ENCODE measurements around the gene CACNA1D. TPM values are rescaled to one million over a fixed set of nuclear protein-coding genes. Genes with fewer than 3 reads are reported as not detected.
A peak's percentile ranks its signal among the peaks of the same experiment; 100 is the strongest.

Gene CACNA1D
- total RNA-seq, 8 experiments from 2014 or later, result 1.2 to 15.3 (median 5.9) TPM

DNA sequence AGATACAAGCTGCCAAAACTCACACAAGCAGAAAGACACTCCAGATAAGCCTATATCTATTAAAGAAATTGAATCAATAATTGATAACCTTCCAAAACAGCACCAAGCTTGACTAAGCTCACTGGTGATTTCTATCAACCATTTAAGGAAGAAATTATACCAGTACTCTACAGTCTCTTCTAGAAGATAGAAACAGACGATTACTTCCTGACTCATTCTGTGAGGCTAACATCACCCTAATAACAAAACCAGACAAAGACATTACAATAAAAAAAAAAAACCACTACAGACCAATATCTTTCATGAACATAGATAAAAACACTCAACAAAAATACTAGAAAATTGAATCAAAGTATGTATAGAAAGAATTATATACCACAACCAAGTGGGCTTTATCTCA, 331.6 kb downstream of the CACNA1D start:
- 0 to 100% (median 83%) methylated on average over 1 of the region's 1 CpG; no CpG with 5 or more reads in 1 of the 10 experiments for WGBS, 10 experiments
- Histone ChIP-seq H3K4me3 (no peak overlapping the region), H3K27ac (no peak overlapping the region), H3K4me1 (replicated peaks in 1 of 2) (peaks cover 3 to 7% of the 10 kb centered on the region in 2 donors)
- no peak for ATAC-seq (replicated peaks in 6 of 8)
- in situ Hi-C loops (cut with MboI; ENCODE audit: low pct_unique_long_range_greater_than_20kb in 2 of 9, low sequenced_read_pairs in 9 of 9, unreplicated experiment in 9 of 9), result no loop called here

DNA sequence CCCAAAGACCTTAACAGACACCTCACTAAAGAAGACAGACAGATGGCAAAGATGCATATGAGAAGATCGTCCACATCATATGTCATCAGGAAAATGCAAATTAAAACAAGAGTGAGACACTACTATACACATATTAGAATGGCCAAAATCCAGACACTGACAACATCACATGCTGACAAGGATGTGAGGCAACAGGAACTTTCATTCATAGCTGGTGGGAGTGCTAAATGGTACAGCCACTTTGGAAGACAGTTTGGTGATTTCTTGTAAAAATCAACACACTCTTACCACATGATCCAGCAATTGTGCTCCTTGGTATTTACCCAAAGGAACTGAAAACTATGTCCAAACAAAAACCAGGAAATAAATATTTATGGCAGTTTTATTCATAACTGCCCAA, 334.2 kb downstream of the CACNA1D start:
- peaks cover 3 to 7% of the 10 kb centered on the region in 2 donors for H3K4me1 ChIP-seq (replicated peaks in 1 of 2)
- in situ Hi-C loops (cut with MboI; ENCODE audit: low pct_unique_long_range_greater_than_20kb in 2 of 9, low sequenced_read_pairs in 9 of 9, unreplicated experiment in 9 of 9), result no loop called here
- no peak for ATAC-seq (replicated peaks in 6 of 8)
- no peak overlapping the region for H3K27ac ChIP-seq
- WGBS, 10 experiments, result 0 to 100% (median 22%) methylated on average over 1 of the region's 1 CpG; no CpG with 5 or more reads in 3 of the 10 experiments
- no peak overlapping the region for H3K4me3 ChIP-seq

DNA sequence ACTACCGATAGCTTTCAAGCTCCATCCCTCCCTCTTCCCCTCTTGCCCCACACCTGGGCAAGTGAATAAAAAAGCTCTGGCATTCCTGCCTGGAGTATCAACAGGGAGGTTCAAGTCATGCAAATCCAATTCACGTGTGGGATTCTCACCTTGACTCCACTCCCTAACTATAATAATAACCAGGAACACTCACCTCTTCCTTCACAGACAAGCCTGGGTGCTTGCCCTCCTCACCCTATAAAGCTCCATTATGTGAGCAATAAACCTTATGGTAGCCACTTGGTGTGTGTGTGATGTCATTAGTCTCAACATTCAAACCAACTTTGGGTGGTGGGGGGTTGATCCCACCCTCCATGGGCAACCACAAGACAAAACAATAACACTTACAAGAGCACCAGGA, 335.2 kb downstream of the CACNA1D start:
- 20 to 100% (median 82%) methylated on average over 1 to 2 of the region's 2 CpGs; no CpG with 5 or more reads in 6 of the 10 experiments for WGBS, 10 experiments
- in situ Hi-C loops (cut with MboI; ENCODE audit: low pct_unique_long_range_greater_than_20kb in 2 of 9, low sequenced_read_pairs in 9 of 9, unreplicated experiment in 9 of 9), result no loop called here
- peaks cover 0 to 1% of the 10 kb centered on the region in 2 donors for H3K4me1 ChIP-seq (replicated peaks in 1 of 2)
- no peak for ATAC-seq (replicated peaks in 6 of 8)
- H3K4me3 ChIP-seq, result no peak overlapping the region
- no peak overlapping the region for H3K27ac ChIP-seq

DNA sequence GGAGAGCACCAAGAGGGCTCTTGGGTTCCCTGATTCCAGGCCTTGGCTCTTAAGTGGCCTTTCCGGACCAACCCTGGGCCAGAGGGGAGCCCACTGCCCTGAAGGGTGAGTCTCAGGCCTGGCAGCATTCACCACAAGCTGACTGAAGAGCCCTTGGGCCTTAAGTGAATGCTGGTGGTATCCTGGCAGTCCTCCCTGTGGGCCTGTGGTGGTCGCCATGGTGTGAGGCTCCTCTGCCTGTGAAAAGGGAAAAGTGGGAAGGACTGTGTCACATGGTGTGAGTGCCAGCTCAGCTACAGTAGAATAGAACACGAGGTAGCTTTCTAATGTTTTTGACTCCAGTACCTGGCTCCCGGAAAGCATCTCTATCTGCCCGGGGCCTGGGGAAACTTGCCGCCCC, 336.5 kb downstream of the CACNA1D start:
- Histone ChIP-seq H3K27ac (no peak overlapping the region), H3K4me3 (no peak overlapping the region), H3K4me1 (replicated peaks in 1 of 2) (no peaks in the 10 kb centered on the region)
- peak in 1 of 8 experiments; percentile 92 for ATAC-seq (replicated peaks in 6 of 8)
- in situ Hi-C loops (cut with MboI; ENCODE audit: low pct_unique_long_range_greater_than_20kb in 2 of 9, low sequenced_read_pairs in 9 of 9, unreplicated experiment in 9 of 9), result no loop called here
- 80 to 100% (median 96%) methylated on average over 1 to 5 of the region's 6 CpGs; no CpG with 5 or more reads in 5 of the 10 experiments for WGBS, 10 experiments

DNA sequence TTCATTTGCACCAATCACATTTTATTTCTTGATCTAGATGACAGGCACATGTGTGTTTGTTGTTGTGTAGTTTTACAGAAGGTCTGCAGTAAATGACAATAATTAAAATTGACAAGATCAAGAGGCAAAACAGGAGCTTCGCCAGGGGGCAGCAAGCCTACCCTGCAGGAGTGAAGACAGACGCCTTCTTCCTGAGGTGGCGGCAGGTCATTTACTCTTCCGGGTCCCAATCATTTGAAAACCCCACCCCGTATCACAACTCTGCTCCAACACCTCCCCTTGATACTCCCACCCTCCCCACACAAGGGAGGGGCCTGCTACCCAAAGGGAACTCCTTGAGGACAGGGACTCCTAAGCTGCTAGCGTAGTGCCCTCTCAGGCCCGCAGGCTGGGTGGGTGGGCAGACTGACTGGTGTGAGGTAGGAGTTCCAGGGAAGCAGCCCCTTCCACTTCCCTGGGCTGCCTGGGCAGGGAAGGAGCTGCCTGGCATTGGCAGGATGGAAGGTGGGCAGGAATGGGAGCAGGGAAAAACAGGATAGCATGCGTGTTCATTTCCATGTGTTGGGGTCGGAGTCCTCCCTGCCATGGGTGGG, 338.7 kb downstream of the CACNA1D start:
- WGBS, 10 experiments, result 40 to 100% (median 83%) methylated on average over 1 to 4 of the region's 9 CpGs; no CpG with 5 or more reads in 3 of the 10 experiments
- ATAC-seq (replicated peaks in 6 of 8), result no peak
- in situ Hi-C loops (cut with MboI; ENCODE audit: low pct_unique_long_range_greater_than_20kb in 2 of 9, low sequenced_read_pairs in 9 of 9, unreplicated experiment in 9 of 9), result no loop called here
- Histone ChIP-seq H3K27ac (no peak overlapping the region), H3K4me1 (replicated peaks in 1 of 2) (no peaks in the 10 kb centered on the region), H3K4me3 (no peak overlapping the region)

DNA sequence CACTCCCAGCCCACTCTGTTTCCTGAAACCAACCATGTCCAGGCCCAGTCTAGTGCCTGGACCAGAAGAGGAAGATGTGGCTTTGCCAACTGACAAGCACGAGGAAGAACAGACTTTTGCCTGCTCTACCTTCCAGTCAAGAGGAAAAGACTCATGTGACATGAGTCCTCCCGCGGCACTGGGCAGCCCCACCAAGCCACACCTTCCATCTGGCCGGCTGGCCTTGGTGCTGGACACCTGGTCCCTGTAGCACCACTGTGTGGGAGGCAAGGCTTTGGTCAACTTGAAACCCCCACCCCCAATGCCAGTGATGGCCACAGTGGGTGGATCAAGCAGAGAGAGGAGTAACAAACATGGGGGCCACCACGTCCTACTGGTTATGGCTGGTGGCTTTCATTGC, 339.3 kb downstream of the CACNA1D start:
- Histone ChIP-seq H3K4me3 (no peak overlapping the region), H3K27ac (no peak overlapping the region), H3K4me1 (replicated peaks in 1 of 2) (no peaks in the 10 kb centered on the region)
- WGBS, 10 experiments, result 71 to 90% (median 88%) methylated on average over 2 to 3 of the region's 5 CpGs; no CpG with 5 or more reads in 7 of the 10 experiments
- in situ Hi-C loops (cut with MboI; ENCODE audit: low pct_unique_long_range_greater_than_20kb in 2 of 9, low sequenced_read_pairs in 9 of 9, unreplicated experiment in 9 of 9), result no loop called here
- ATAC-seq (replicated peaks in 6 of 8), result no peak

DNA sequence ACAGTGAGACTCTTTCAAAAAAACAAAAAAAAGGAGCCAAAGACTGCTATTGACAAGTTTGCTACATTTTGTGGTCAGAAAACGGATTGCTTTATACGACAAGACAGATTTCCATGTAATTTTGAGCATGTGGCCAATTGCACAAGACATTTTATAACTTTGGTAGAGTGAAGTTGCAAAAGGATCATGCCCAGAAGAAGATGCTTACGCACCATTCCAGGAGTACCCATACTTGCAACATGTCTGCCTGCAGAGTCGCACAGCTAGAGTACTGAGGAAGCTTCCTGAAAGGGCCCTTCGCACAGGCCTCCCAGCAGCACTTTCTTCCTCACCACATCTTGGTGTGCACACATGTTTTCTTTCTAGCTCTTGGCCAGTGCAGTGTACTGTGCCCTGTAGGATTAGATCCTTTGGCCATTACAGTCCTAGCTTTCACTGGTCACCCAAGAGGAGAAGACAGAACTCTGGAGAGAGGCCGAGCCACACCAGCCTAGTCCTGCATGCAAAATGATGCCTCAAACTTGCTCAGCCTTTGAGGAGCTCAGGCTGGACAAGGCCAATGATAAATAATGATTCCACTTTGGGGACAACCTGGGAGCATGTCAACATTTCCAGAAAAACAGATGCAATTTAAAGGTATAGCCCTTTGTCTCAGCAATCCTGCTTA, 340.2 kb downstream of the CACNA1D start:
- WGBS, 10 experiments, result 49 to 100% (median 92%) methylated on average over 2 to 5 of the region's 6 CpGs; no CpG with 5 or more reads in 2 of the 10 experiments
- Histone ChIP-seq H3K27ac (no peak overlapping the region), H3K4me3 (no peak overlapping the region), H3K4me1 (replicated peaks in 1 of 2) (no peaks in the 10 kb centered on the region)
- in situ Hi-C loops (cut with MboI; ENCODE audit: low pct_unique_long_range_greater_than_20kb in 2 of 9, low sequenced_read_pairs in 9 of 9, unreplicated experiment in 9 of 9), result no loop called here
- no peak for ATAC-seq (replicated peaks in 6 of 8)

DNA sequence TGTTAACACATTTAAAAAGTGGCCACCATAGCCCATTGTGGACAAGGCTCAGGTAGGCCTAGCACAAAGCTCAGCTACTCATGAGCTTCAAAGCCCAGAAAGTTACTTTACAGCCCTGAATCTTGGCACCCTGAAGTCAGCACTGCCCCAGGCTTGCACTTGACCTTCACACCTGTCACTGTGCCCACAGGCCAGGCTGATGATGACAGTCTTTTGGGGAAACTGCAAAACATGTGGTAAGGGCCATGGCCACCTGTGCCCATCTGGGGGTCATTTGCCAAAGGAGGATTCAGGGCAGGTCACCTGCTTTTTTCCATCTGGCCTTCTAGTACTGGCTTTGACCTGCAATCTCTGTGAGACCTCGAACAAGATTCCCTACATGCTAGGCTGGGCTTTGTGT, 340.8 kb downstream of the CACNA1D start:
- in situ Hi-C loops (cut with MboI; ENCODE audit: low pct_unique_long_range_greater_than_20kb in 2 of 9, low sequenced_read_pairs in 9 of 9, unreplicated experiment in 9 of 9), result no loop called here
- H3K4me3 ChIP-seq, result no peak overlapping the region
- ATAC-seq (replicated peaks in 6 of 8), result no peak
- no peak overlapping the region for H3K27ac ChIP-seq
- WGBS, 10 experiments, result 40 to 100% (median 57%) methylated on average over 1 of the region's 1 CpG; no CpG with 5 or more reads in 7 of the 10 experiments
- no peaks in the 10 kb centered on the region for H3K4me1 ChIP-seq (replicated peaks in 1 of 2)

DNA sequence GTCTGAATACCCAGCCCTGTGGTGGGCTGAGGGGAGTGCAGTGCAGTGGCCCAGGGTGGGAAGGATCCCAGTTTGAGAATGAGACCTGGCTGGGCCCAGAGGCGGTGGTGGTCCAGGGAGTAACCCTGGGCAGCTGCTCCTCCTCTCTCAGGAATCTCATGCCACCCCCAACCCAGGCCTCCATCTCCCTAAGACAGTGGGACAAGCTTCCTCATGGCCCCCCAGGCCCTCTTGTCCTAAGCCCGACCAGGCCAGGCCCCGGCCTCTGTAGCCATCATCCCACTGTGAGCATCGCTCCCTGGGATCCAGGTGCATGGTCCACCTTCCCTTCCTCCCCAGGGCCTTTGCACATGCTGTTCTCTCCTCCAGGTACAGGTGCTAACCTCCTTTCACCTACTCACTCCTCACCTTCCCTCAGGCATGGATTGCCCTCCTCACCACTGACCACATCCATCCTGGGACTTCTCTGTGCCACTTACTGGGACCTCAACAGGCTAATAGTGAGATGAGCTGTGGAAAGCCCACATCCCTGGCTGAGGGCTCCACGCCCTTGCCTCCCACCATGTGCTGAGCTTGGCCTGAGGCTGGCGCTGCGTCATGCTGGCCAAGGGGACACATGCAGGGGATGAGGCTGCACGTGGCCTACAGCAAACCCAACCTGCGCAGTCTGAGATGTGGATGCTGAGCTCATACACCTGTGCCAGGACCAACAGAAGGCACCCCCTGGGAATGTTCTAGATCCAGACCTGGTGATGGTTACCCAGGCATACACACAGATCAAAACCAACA, 341.9 kb downstream of the CACNA1D start:
- H3K4me1 ChIP-seq (replicated peaks in 1 of 2), result no peaks in the 10 kb centered on the region
- in situ Hi-C loops (cut with MboI; ENCODE audit: low pct_unique_long_range_greater_than_20kb in 2 of 9, low sequenced_read_pairs in 9 of 9, unreplicated experiment in 9 of 9), result no loop called here
- H3K4me3 ChIP-seq, result no peak overlapping the region
- no peak for ATAC-seq (replicated peaks in 6 of 8)
- no peak overlapping the region for H3K27ac ChIP-seq
- WGBS, 10 experiments, result 33 to 100% (median 80%) methylated on average over 1 to 3 of the region's 9 CpGs; no CpG with 5 or more reads in 5 of the 10 experiments

DNA sequence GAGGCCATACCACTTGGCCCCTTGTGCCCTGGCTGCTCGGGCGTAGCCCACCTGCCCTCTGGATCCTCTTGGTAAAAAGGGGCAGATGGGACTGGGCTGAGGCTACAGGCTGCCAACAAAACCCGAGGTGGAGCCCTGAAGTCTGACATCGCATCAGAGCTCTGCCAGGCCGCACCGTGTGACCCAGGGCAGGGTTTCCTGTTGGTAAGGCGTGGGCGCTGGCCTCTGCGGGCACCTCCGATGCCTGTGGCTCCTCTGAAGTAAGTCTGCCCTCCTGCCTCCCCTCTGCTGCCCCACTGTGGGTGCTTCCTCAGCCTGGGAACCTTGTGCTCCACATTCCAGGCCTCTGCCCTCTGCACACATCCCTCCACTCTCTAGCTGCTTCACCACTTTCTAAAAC, 342.9 kb downstream of the CACNA1D start:
- 70 to 100% (median 90%) methylated on average over 1 to 4 of the region's 10 CpGs; no CpG with 5 or more reads in 4 of the 10 experiments for WGBS, 10 experiments
- H3K27ac ChIP-seq, result no peak overlapping the region
- no peak overlapping the region for H3K4me3 ChIP-seq
- no peak for ATAC-seq (replicated peaks in 6 of 8)
- in situ Hi-C loops (cut with MboI; ENCODE audit: low pct_unique_long_range_greater_than_20kb in 2 of 9, low sequenced_read_pairs in 9 of 9, unreplicated experiment in 9 of 9), result no loop called here
- H3K4me1 ChIP-seq (replicated peaks in 1 of 2), result peaks cover 0 to under 1% of the 10 kb centered on the region in 2 donors

DNA sequence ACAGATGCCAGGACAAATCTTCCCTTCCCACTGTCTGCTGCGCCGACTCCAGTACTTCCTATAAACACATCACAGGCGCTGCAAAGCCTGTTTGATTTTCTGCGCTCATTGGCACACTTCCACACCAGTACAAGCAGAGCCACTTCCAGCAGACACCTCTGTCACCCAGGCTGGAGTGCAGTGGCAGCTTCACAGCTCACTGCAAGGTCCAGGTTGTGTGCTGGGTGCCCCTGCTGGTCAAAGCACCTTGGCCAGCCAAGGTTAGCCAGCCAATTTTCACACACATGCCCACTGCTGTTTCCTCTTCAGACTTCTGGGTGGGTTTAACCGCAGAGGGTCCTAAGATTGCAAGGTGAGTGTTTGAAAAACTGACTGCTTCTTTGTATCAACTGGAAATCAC, 346.9 kb downstream of the CACNA1D start:
- WGBS, 10 experiments, result 64 to 100% (median 93%) methylated on average over 1 to 5 of the region's 5 CpGs; no CpG with 5 or more reads in 3 of the 10 experiments
- H3K27ac ChIP-seq, result no peak overlapping the region
- no peak overlapping the region for H3K4me3 ChIP-seq
- H3K4me1 ChIP-seq (replicated peaks in 1 of 2), result peaks cover 0 to 12% of the 10 kb centered on the region in 2 donors
- in situ Hi-C loops (cut with MboI; ENCODE audit: low pct_unique_long_range_greater_than_20kb in 2 of 9, low sequenced_read_pairs in 9 of 9, unreplicated experiment in 9 of 9), result no loop called here
- no peak for ATAC-seq (replicated peaks in 6 of 8)

DNA sequence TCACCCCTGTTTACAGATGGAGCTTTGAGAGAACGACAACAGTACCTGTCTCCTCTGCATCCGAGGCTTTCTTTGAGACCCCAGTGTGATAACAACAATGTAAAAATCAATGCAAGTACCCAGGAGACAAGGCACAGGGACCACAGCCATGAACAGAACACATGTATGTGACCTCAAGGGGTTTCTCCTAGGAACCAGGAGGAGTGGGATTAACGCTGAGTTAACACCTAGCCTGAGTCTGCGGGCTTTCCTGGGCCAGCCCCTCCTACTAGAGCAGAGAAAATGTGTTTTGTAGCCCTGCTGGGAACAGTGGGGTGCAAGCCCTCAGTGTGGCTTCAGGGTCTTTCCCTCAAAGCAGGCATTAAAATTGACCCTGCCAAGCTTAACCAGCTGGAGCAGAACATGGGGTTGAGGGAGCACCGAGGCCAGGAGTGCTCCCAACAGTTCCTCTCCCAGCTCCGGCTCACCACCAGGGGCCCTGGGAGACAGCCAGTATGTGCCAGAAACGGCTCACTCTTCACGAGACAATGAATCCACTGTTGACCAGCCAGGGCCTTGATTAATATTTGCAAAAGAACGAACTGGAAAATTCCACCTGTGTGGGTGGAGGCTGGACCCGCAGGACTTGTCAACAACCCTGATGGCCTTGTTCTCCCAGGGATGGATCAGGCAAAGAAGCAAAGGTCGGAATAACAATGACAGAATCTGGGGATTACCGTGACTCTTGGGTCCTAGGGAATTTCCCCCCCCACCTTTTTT, 348.2 kb downstream of the CACNA1D start:
- WGBS, 10 experiments, result 0 to 90% (median 49%) methylated on average over 2 to 9 of the region's 12 CpGs
- Histone ChIP-seq H3K4me1 (replicated peaks in 1 of 2) (peaks cover 0 to 12% of the 10 kb centered on the region in 2 donors), H3K4me3 (no peak overlapping the region), H3K27ac (peak overlapping the region in 1 of 2 donors; percentile 29)
- peak in 6 of 8 experiments; percentile 17 to 75 (median 70) for ATAC-seq (replicated peaks in 6 of 8)
- in situ Hi-C loops (cut with MboI; ENCODE audit: low pct_unique_long_range_greater_than_20kb in 2 of 9, low sequenced_read_pairs in 9 of 9, unreplicated experiment in 9 of 9), result no loop called here

All from motor neuron (in vitro differentiated cells).